OCI-LY3 (cell line): ENCODE results near the gene RAPSN.

Experiments
- CTCF ChIP-seq: fragments of 200-600, 300-600 bp; sonication (generic); IDR thresholded peaks from 2 replicates; pipeline ENCODE4 v1.5.1; 2014; ENCODE audit warnings: antibody characterized with exemption, low read length, low read depth
- EZH2phosphoT487 ChIP-seq: fragments of 200-600 bp; shearing (Covaris generic); IDR thresholded peaks from 2 replicates; pipeline ENCODE4 v1.6.1; 2018; ENCODE audit warnings: antibody characterized with exemption, mixed run types, low read depth

GRCh38 chr11:47495011-47495855 lies 46.3 kb upstream of the RAPSN start:
- TF ChIP-seq CTCF, result no peak
- TF ChIP-seq EZH2phosphoT487, result no peak
